ENCODE measurements around the gene KRTAP5-4. TPM values are rescaled to one million over a fixed set of nuclear protein-coding genes. Genes with fewer than 3 reads are reported as not detected.

The KRTAP5-4 gene
- total RNA-seq, 4 donors from 2014 or later: not detected

- Histone ChIP-seq H3K27me3 (peaks cover 0 to 41% (median 0%) of the 10 kb centered on the region in 4 donors), H3K27ac (no peak overlapping the region), H3K4me3 (no peak overlapping the region), H3K36me3 (no peaks in the 10 kb centered on the region), H3K9me3 (no peaks in the 10 kb centered on the region), H3K4me1 (peaks cover 0 to 6% (median 0%) of the 10 kb centered on the region in 3 donors)
- intact Hi-C loops (cut with DNase I): no loop called here
- WGBS, 2 donors: 79 to 80% methylated on average over 22 to 24 of the region's 24 CpGs
- TF ChIP-seq, protein P1, sequence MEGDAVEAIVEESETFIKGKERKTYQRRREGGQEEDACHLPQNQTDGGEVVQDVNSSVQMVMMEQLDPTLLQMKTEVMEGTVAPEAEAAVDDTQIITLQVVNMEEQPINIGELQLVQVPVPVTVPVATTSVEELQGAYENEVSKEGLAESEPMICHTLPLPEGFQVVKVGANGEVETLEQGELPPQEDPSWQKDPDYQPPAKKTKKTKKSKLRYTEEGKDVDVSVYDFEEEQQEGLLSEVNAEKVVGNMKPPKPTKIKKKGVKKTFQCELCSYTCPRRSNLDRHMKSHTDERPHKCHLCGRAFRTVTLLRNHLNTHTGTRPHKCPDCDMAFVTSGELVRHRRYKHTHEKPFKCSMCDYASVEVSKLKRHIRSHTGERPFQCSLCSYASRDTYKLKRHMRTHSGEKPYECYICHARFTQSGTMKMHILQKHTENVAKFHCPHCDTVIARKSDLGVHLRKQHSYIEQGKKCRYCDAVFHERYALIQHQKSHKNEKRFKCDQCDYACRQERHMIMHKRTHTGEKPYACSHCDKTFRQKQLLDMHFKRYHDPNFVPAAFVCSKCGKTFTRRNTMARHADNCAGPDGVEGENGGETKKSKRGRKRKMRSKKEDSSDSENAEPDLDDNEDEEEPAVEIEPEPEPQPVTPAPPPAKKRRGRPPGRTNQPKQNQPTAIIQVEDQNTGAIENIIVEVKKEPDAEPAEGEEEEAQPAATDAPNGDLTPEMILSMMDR (IDR thresholded peaks at IDR 0.05): no peak
- TF ChIP-seq POLR2A (IDR thresholded peaks at IDR 0.05): no peak
- no peak for DNase-seq
These were observed 38.4 kb upstream of the KRTAP5-4 start for GRCh38 chr11:1660111-1660867.

GRCh38 chr11:1659506-1659905 is 37.6 kb upstream of the KRTAP5-4 start:
- TF ChIP-seq, protein P1 (IDR thresholded peaks at IDR 0.05): no peak
- TF ChIP-seq POLR2A (IDR thresholded peaks at IDR 0.05): no peak
- Histone ChIP-seq H3K4me1 (peaks cover 0 to 10% (median 0%) of the 10 kb centered on the region in 3 donors), H3K9me3 (no peaks in the 10 kb centered on the region), H3K27me3 (peaks cover 0 to 49% (median 0%) of the 10 kb centered on the region in 4 donors), H3K36me3 (no peaks in the 10 kb centered on the region), H3K27ac (no peak overlapping the region), H3K4me3 (no peak overlapping the region)
- no peak for DNase-seq
- WGBS, 2 donors: 65% methylated on average over 12 to 14 of the region's 14 CpGs
- intact Hi-C loops (cut with DNase I): loop anchor here (5.0 kb wide), 1 partner anchor 33 kb away; no protein-coding TSS in a partner anchor

DNA sequence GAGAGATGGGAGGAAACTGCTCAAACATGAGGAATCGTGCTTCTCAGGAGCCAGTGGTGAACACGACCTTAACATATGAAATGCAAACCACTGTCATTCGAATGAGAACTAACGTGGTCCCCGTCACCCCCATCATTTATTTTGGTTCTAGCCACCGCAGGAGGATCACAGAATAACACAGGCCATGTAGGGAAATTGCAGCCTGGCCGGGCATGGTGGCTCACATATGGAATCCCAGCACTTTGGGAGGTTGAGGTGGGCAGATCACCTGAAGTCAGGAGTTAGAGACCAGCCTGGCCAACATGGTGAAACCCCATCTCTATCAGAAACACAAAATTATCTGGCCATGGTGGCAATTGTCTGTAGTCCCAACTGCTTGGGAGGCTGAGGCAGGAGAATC is 34.7 kb upstream of the KRTAP5-4 start:
- WGBS, 2 donors: 72 to 78% methylated on average over 6 of the region's 7 CpGs
- no peak overlapping the region for H3K4me3 ChIP-seq
- H3K4me1 ChIP-seq: peaks cover 0 to 16% (median 4%) of the 10 kb centered on the region in 3 donors
- intact Hi-C loops (cut with DNase I): loop anchor here (5.0 kb wide), 1 partner anchor 36 kb away; no protein-coding TSS in a partner anchor
- peaks cover 0 to 64% (median 0%) of the 10 kb centered on the region in 4 donors for H3K27me3 ChIP-seq
- no peak overlapping the region for H3K27ac ChIP-seq
- no peaks in the 10 kb centered on the region for H3K36me3 ChIP-seq
- DNase-seq: no peak
- no peaks in the 10 kb centered on the region for H3K9me3 ChIP-seq
- TF ChIP-seq, protein P1 (IDR thresholded peaks at IDR 0.05): no peak
- no peak for TF ChIP-seq POLR2A (IDR thresholded peaks at IDR 0.05)

- intact Hi-C loops (cut with DNase I): loop anchor here (5.0 kb wide), 1 partner anchor 36 kb away; no protein-coding TSS in a partner anchor
- H3K9me3 ChIP-seq: no peaks in the 10 kb centered on the region
- WGBS, 2 donors: 82 to 100% methylated on average over 1 to 4 of the region's 9 CpGs
- H3K4me1 ChIP-seq: peaks cover 0 to 20% (median 4%) of the 10 kb centered on the region in 3 donors
- no peak overlapping the region for H3K4me3 ChIP-seq
- no peaks in the 10 kb centered on the region for H3K36me3 ChIP-seq
- H3K27ac ChIP-seq: no peak overlapping the region
- H3K27me3 ChIP-seq: peaks cover 0 to 59% (median 0%) of the 10 kb centered on the region in 4 donors
- DNase-seq: no peak
- TF ChIP-seq, protein P1 (IDR thresholded peaks at IDR 0.05): no peak
- TF ChIP-seq POLR2A (IDR thresholded peaks at IDR 0.05): no peak
These were observed 34.1 kb upstream of the KRTAP5-4 start for GRCh38 chr11:1656061-1656441.

Measured in esophagus squamous epithelium (tissue), 5 donors.